Type B pancreatic cell (in vitro differentiated cells): ENCODE results near the gene ACTN3. TPM values are rescaled to one million over a fixed set of nuclear protein-coding genes. Genes with fewer than 3 reads are reported as not detected.
A peak's percentile ranks its signal among the peaks of the same experiment; 100 is the strongest.
"Not testable (repeated sequence)": the region's sequence is repeated elsewhere in the genome, so short reads cannot be mapped to it uniquely, and the experiment has no call there.

Experiments used
- DNase-seq: peaks from one replicate; pipeline ENCODE4 v3.0.0; 2021; ENCODE audit warnings: mixed read lengths; ENCODE audit not compliant: unreplicated experiment; ENCODE audit errors: extremely low spot score
- H3K27ac Mint-ChIP-seq: 2 replicates; pipeline ENCODE4 v1.8.0; 2021; ENCODE audit warnings: mild to moderate bottlenecking, mixed read lengths
- H3K27me3 Mint-ChIP-seq: 2 replicates; pipeline ENCODE4 v1.8.0; 2021; ENCODE audit warnings: mixed read lengths
- H3K36me3 Mint-ChIP-seq: 2 replicates; pipeline ENCODE4 v1.8.0; 2021; ENCODE audit warnings: mixed read lengths
- H3K4me1 Mint-ChIP-seq: one replicate; pipeline ENCODE4 v1.8.0; 2021; ENCODE audit warnings: mixed read lengths; ENCODE audit not compliant: unreplicated experiment
- H3K4me3 Mint-ChIP-seq: 2 replicates; pipeline ENCODE4 v1.8.0; 2021; ENCODE audit warnings: mild to moderate bottlenecking, mixed read lengths
- H3K9me3 Mint-ChIP-seq: 2 replicates; pipeline ENCODE4 v1.8.0; 2021; ENCODE audit warnings: mixed read lengths
- total RNA-seq: library from RNA; stranded (reverse); gene quantifications from 2 replicates; pipeline ENCODE4 v1.2.1, GENCODE V29; 2021; ENCODE audit warnings: low replicate concordance
- TF ChIP-seq, protein P1 (sequence below): fragments of 200-600 bp; sonication (generic); conservative IDR thresholded peaks from 2 replicates; pipeline ENCODE4 v1.5.0; 2021; ENCODE audit warnings: antibody characterized with exemption, mild to moderate bottlenecking

ACTN3 gene
- total RNA-seq, 1 donor from 2014 or later: 2.6 TPM

- Mint-ChIP-seq H3K4me1 (peaks cover 12% of the 10 kb centered on the region), H3K36me3 (peaks cover 4% of the 10 kb centered on the region), H3K4me3 (no peak overlapping the region), H3K9me3 (no peaks in the 10 kb centered on the region), H3K27me3 (no peaks in the 10 kb centered on the region), H3K27ac (no peak overlapping the region)
- no peak for DNase-seq
- TF ChIP-seq, protein P1, sequence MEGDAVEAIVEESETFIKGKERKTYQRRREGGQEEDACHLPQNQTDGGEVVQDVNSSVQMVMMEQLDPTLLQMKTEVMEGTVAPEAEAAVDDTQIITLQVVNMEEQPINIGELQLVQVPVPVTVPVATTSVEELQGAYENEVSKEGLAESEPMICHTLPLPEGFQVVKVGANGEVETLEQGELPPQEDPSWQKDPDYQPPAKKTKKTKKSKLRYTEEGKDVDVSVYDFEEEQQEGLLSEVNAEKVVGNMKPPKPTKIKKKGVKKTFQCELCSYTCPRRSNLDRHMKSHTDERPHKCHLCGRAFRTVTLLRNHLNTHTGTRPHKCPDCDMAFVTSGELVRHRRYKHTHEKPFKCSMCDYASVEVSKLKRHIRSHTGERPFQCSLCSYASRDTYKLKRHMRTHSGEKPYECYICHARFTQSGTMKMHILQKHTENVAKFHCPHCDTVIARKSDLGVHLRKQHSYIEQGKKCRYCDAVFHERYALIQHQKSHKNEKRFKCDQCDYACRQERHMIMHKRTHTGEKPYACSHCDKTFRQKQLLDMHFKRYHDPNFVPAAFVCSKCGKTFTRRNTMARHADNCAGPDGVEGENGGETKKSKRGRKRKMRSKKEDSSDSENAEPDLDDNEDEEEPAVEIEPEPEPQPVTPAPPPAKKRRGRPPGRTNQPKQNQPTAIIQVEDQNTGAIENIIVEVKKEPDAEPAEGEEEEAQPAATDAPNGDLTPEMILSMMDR: no peak
Measured at GRCh38 chr11:66598993-66599392, 52.3 kb downstream of the ACTN3 start.

GRCh38 chr11:66600219-66600618 is 53.5 kb downstream of the ACTN3 start:
- Mint-ChIP-seq H3K36me3 (peaks cover 4% of the 10 kb centered on the region), H3K4me3 (no peak overlapping the region), H3K27ac (peak overlapping the region; percentile 59), H3K27me3 (no peaks in the 10 kb centered on the region), H3K4me1 (peaks cover 6% of the 10 kb centered on the region), H3K9me3 (no peaks in the 10 kb centered on the region)
- DNase-seq: no peak
- TF ChIP-seq, protein P1: no peak

GRCh38 chr11:66600631-66601233 is 54.0 kb downstream of the ACTN3 start:
- Mint-ChIP-seq H3K4me1 (peaks cover 5% of the 10 kb centered on the region), H3K9me3 (no peaks in the 10 kb centered on the region), H3K27ac (peak overlapping the region; percentile 59), H3K4me3 (no peak overlapping the region), H3K36me3 (peaks cover 4% of the 10 kb centered on the region), H3K27me3 (no peaks in the 10 kb centered on the region)
- no peak for DNase-seq
- TF ChIP-seq, protein P1: no peak

- TF ChIP-seq, protein P1: no peak
- Mint-ChIP-seq H3K9me3 (no peaks in the 10 kb centered on the region), H3K27me3 (no peaks in the 10 kb centered on the region), H3K4me3 (no peak overlapping the region), H3K27ac (no peak overlapping the region), H3K36me3 (peaks cover 4% of the 10 kb centered on the region), H3K4me1 (peaks cover 5% of the 10 kb centered on the region)
- DNase-seq: no peak
Measured at GRCh38 chr11:66603072-66603471, 56.4 kb downstream of the ACTN3 start.

DNA sequence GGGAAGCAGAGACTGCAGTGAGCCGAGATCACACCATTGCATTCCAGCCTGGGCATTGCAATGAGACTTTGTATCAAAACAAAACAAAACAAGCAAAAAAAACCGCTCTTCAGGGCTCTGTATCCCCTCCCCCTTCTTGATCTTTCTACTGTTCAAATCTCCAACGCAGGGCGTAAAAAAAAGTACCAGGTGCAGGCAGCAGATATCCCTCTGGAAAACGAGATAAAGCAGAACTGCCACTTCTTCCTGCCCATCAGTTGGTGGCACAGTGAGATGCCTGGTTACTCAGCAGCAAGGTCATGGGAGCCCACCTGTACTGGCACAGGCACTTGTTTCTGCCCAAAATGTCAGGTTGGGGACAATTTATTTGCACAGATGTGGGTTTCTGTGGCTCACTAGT is 57.5 kb downstream of the ACTN3 start:
- Mint-ChIP-seq H3K36me3 (peaks cover 4% of the 10 kb centered on the region), H3K27ac (no peak overlapping the region), H3K27me3 (no peaks in the 10 kb centered on the region), H3K9me3 (no peaks in the 10 kb centered on the region), H3K4me3 (no peak overlapping the region), H3K4me1 (peaks cover 5% of the 10 kb centered on the region)
- TF ChIP-seq, protein P1: no peak
- DNase-seq: no peak

- H3K36me3 Mint-ChIP-seq, H3K27ac Mint-ChIP-seq, H3K27me3 Mint-ChIP-seq, H3K4me1 Mint-ChIP-seq, DNase-seq, H3K9me3 Mint-ChIP-seq, H3K4me3 Mint-ChIP-seq: not testable (repeated sequence)
Measured at GRCh38 chr11:66606608-66607007, 59.9 kb downstream of the ACTN3 start.
